GM21786 (cell line): Measurements from ENCODE around the gene GLRA1.

ENCODE experiments used
- ATAC-seq: cut with Tn5 transposase; IDR thresholded peaks from one replicate; pipeline ENCODE4 v1.9.1; 2021; ENCODE audit not compliant: unreplicated experiment

GLRA1 gene

GRCh38 chr5:151775025-151775606, 149.5 kb downstream of the GLRA1 start:
- ATAC-seq: no peak

DNA sequence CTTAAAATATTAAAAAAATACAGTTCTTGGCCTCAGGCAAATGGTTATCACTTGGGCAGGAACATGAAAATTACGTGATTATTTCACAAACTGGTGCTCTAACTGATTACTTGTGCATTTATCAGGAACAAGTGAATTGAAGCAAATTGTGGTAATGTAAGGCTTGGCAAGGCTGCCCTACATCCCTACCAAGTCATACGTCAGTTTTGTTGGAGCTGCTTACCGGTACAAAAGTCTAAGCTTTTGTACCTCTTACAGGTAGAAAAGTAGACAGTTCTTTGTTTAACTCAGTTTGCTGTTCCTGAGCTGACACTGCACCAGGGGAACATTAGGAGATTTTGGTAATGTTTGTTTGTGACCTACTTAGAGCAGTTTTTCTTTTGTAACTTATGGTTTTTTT, 150.7 kb downstream of the GLRA1 start:
- ATAC-seq: no peak

DNA sequence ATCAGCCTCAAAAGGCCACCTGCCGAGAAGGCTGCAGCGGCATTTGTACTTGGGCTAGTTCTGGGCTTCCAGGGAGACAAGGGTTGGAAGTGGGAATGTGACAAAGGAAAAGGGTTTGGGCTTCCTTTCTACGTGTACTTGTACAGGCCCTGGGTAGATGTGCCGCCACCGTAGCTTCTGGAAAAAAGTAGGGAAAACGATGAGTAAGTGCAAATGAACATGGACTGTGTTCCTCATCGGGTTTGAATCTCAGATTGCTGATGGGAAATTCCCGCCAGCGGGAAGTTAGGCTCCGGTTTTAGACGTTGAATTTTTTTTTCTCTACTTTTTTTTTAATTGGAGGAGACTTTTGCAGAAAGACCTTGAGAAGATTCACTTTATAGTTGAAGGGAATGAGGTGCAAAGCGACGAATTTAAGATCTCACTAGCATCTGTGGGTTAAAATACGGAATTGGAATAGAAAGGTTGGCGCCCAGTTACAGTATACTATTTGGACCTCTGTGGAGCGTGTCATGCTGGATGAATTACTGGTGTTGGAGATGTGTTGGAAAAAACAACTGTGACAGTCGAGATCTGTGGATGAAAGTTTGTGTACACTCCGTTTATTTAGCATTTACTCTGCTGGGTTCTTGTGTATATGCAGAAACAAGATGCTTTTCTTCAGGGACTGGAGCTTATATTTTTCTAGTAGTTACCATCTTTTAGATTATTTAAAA, 151.6 kb downstream of the GLRA1 start:
- ATAC-seq: no peak
